ENCODE measurements around the gene EFR3B.

DNA sequence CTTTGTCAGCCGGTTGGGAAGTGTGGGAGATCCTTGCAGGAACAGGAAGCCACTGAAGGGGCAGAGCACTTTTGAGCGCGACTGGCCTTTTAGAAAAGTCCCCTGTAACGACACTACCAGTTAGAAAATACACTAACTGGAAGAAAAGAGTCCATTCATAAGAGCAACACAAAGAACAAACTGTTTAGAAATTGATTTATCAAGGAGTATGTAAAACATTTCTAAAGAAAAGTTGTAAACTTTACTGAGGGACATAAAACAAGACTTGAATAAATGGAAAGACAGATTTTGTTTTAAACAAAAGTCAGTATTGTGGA is 156.3 kb downstream of the EFR3B start:
- no peak for TF ChIP-seq CTCF (conservative IDR thresholded peaks at IDR 0.05; ENCODE audit: low read length)
- TF ChIP-seq EZH2phosphoT487 (IDR thresholded peaks at IDR 0.05; ENCODE audit: borderline replicate concordance, low read depth, low read length): no peak

Data from OCI-LY7 (cell line).